ENCODE measurements around the gene ZNF329. TPM values are rescaled to one million over a fixed set of nuclear protein-coding genes. Genes with fewer than 3 reads are reported as not detected.
A peak's percentile ranks its signal among the peaks of the same experiment; 100 is the strongest.

Gene ZNF329
- total and polyA plus RNA-seq, 2 experiments from 2014 or later = 2.7 to 16.9 TPM

- H4K20me1 ChIP-seq (replicated peaks; ENCODE audit: insufficient read depth) = no peaks in the 10 kb centered on the region
- no peak for TF ChIP-seq JUNB (IDR thresholded peaks at IDR 0.05; ENCODE audit: unreplicated experiment)
- no peak for TF ChIP-seq EZH2phosphoT487 (IDR thresholded peaks at IDR 0.05; ENCODE audit: unreplicated experiment)
- TF ChIP-seq ZNF331 (CRISPR knock-in tag; IDR thresholded peaks at IDR 0.05; ENCODE audit: low read depth) = no peak
- no peak for TF ChIP-seq ZNF462 (CRISPR knock-in tag; IDR thresholded peaks at IDR 0.05)
- TF ChIP-seq NANOG (IDR thresholded peaks at IDR 0.05; ENCODE audit: borderline replicate concordance) = no peak
- TF ChIP-seq ETS1 (IDR thresholded peaks at IDR 0.05) = no peak
- no peak for TF ChIP-seq EZH2 (IDR thresholded peaks at IDR 0.05; ENCODE audit: low read depth, unreplicated experiment)
- no peak for TF ChIP-seq STAT1 (IDR thresholded peaks at IDR 0.05; ENCODE audit: unreplicated experiment)
- TF ChIP-seq CTCF (conservative IDR thresholded peaks at IDR 0.05; ENCODE audit: low read depth in 2 of 2) = no peak
- TF ChIP-seq ZNF114 (CRISPR knock-in tag; IDR thresholded peaks at IDR 0.05) = no peak
- TF ChIP-seq REST (IDR thresholded peaks at IDR 0.05; ENCODE audit: unreplicated experiment) = no peak
- TF ChIP-seq CREB1 (CRISPR knock-in tag; IDR thresholded peaks at IDR 0.05; ENCODE audit: low read depth) = no peak
- H3K27me3 Mint-ChIP-seq (ENCODE audit: insufficient read depth, low read depth, poor library complexity) = peaks cover 10% of the 10 kb centered on the region
- ATAC-seq (no peak), DNase-seq (ENCODE audit: low spot score) (peak; percentile 42)
- H3K4me2 ChIP-seq = no peak overlapping the region
- peaks cover 67% of the 10 kb centered on the region for H3K36me3 ChIP-seq (ENCODE audit: insufficient read depth)
- H3K4me3 Mint-ChIP-seq = no peak overlapping the region
- no peak overlapping the region; the same call in 1 of the 2 replicates for H3K4me3 ChIP-seq
- H3K79me2 ChIP-seq (replicated peaks; ENCODE audit: insufficient read depth) = no peaks in the 10 kb centered on the region
- H3K9me3 Mint-ChIP-seq = peaks cover 99% of the 10 kb centered on the region
- no peaks in the 10 kb centered on the region for H3K4me1 ChIP-seq (ENCODE audit: insufficient read depth)
- no peaks in the 10 kb centered on the region for H3K27me3 ChIP-seq (ENCODE audit: insufficient read depth)
- H3K27ac ChIP-seq (ENCODE audit: low read depth) = no peak overlapping the region
- H3K4me1 Mint-ChIP-seq = no peaks in the 10 kb centered on the region
- H3K36me3 Mint-ChIP-seq (ENCODE audit: low read depth) = peaks cover 95% of the 10 kb centered on the region
- H3K27ac Mint-ChIP-seq = no peak overlapping the region
- no peaks in the 10 kb centered on the region for H3K9me2 ChIP-seq (ENCODE audit: insufficient read depth)
- no peaks in the 10 kb centered on the region for H3F3A ChIP-seq (replicated peaks; ENCODE audit: low read depth)
- no peak overlapping the region for H2AFZ ChIP-seq
Observed at GRCh38 chr19:58128041-58128685, 22.4 kb downstream of the ZNF329 start.
